Endothelial cell (in vitro differentiated cells): ENCODE measurements around the gene LETM1. TPM values are rescaled to one million over a fixed set of nuclear protein-coding genes. Genes with fewer than 3 reads are reported as not detected.

Source experiments
- DNase-seq: peaks from one replicate; pipeline ENCODE4 v3.0.0; 2021; ENCODE audit warnings: low spot score
- H3K27ac Mint-ChIP-seq: one replicate; pipeline ENCODE4 v1.8.0; 2021; ENCODE audit warnings: mixed read lengths, inconsistent platforms; ENCODE audit not compliant: unreplicated experiment
- H3K27me3 Mint-ChIP-seq: one replicate; pipeline ENCODE4 v1.8.0; 2021; ENCODE audit warnings: mild to moderate bottlenecking, moderate library complexity, mixed read lengths, inconsistent platforms; ENCODE audit not compliant: unreplicated experiment
- H3K36me3 Mint-ChIP-seq: one replicate; pipeline ENCODE4 v1.8.0; 2021; ENCODE audit warnings: mild to moderate bottlenecking, low read depth, mixed read lengths, inconsistent platforms; ENCODE audit not compliant: unreplicated experiment
- H3K4me1 Mint-ChIP-seq: one replicate; pipeline ENCODE4 v1.8.0; 2021; ENCODE audit warnings: mild to moderate bottlenecking, mixed read lengths, inconsistent platforms; ENCODE audit not compliant: unreplicated experiment
- H3K4me3 Mint-ChIP-seq: one replicate; pipeline ENCODE4 v1.8.0; 2021; ENCODE audit warnings: mild to moderate bottlenecking, mixed read lengths, inconsistent platforms; ENCODE audit not compliant: unreplicated experiment
- H3K9me3 Mint-ChIP-seq: one replicate; pipeline ENCODE4 v1.8.0; 2021; ENCODE audit warnings: mixed read lengths, inconsistent platforms; ENCODE audit not compliant: unreplicated experiment
- total RNA-seq: library from RNA; stranded (reverse); fragmentation: NEBNext Ultra II Directional; extraction: Animal tissue kit (Norgen Biotek cat#: 25700); gene quantifications from one replicate; pipeline ENCODE4 v1.2.1, GENCODE V29; 2021; ENCODE audit not compliant: unreplicated experiment
- TF ChIP-seq, protein P1 (sequence below): fragments of 200-600 bp; sonication (generic); IDR thresholded peaks from one replicate; pipeline ENCODE4 v1.5.0; 2021; ENCODE audit warnings: antibody characterized with exemption; ENCODE audit not compliant: unreplicated experiment

Gene LETM1
- total RNA-seq, 1 donor from 2014 or later: 37.1 TPM

DNA sequence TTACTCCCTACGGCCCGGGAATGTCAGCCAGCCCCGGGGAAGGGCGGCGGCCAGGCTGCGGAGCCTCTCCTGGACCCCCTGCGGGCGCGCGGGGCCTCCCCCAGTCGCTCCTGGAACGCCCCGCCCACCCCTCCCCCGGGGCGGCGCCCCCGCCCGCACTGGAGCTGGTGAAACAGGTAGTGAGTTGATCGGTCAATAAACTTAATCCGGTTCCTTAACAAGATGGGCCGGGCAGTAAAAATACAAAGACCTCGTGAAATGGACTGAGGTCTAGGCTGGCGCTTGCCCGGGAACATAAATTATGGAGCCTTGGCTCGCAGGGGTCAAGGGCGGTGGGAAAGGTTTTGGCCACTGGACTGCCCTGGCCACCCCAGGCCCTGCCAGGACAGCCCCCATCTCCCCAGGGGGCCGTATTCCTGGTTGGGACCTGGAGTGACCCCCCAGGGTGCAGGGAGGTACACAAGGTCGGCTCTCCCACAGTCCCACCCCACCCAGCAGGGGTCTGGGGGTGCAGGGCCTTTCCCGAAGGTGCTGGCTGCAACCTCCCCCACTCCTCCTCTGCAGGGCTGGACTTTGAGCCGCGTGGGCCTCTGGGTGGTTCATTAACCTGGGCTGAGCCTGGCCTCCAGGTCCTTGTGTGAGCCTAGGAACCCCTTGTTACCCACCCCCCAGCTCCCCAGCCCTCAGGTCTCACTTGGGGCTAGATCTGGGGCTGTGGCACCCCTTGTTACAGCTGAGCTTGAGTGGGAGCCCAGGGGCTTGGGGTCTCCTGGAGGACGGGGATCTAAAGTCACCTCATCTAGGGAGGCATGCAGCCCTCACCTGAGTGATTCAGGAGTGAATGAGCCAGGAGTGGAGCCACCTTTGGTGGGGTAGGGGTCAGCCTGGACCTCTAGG, 60.4 kb downstream of the LETM1 start:
- no peak for DNase-seq
- peaks cover 24% of the 10 kb centered on the region for H3K27me3 Mint-ChIP-seq
- H3K4me3 Mint-ChIP-seq: no peak overlapping the region
- no peaks in the 10 kb centered on the region for H3K4me1 Mint-ChIP-seq
- no peaks in the 10 kb centered on the region for H3K9me3 Mint-ChIP-seq
- peaks cover 3% of the 10 kb centered on the region for H3K36me3 Mint-ChIP-seq
- no peak overlapping the region for H3K27ac Mint-ChIP-seq
- TF ChIP-seq, protein P1, sequence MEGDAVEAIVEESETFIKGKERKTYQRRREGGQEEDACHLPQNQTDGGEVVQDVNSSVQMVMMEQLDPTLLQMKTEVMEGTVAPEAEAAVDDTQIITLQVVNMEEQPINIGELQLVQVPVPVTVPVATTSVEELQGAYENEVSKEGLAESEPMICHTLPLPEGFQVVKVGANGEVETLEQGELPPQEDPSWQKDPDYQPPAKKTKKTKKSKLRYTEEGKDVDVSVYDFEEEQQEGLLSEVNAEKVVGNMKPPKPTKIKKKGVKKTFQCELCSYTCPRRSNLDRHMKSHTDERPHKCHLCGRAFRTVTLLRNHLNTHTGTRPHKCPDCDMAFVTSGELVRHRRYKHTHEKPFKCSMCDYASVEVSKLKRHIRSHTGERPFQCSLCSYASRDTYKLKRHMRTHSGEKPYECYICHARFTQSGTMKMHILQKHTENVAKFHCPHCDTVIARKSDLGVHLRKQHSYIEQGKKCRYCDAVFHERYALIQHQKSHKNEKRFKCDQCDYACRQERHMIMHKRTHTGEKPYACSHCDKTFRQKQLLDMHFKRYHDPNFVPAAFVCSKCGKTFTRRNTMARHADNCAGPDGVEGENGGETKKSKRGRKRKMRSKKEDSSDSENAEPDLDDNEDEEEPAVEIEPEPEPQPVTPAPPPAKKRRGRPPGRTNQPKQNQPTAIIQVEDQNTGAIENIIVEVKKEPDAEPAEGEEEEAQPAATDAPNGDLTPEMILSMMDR: no peak

DNA sequence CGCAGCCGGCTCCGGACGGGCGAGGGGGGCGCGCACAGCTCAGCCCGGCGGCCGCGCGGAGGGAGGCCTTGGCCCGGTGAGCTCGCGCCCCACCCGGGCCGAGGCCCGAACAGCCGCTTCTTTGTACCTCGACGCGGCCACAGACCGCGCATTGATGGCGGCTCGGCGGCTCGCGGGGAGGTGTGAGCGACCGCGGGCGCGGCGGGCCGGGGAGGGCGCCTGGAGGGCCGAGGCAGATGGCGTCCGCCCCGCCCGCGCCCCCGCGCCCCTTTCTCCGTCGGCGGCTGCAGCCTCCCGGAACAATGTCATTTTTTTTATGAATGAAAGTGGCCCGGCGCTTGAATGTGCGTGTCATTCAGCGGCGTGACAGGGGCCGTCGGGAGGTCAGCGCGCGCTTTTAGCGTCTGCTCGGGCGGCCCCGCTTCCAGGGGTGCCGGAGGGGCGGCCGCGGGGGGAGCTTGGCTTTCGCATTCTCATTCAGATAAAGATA, 61.1 kb downstream of the LETM1 start:
- Mint-ChIP-seq H3K9me3 (no peaks in the 10 kb centered on the region), H3K4me1 (no peaks in the 10 kb centered on the region), H3K36me3 (peaks cover 3% of the 10 kb centered on the region), H3K4me3 (no peak overlapping the region), H3K27me3 (peaks cover 30% of the 10 kb centered on the region), H3K27ac (no peak overlapping the region)
- no peak for DNase-seq
- TF ChIP-seq, protein P1: no peak

DNA sequence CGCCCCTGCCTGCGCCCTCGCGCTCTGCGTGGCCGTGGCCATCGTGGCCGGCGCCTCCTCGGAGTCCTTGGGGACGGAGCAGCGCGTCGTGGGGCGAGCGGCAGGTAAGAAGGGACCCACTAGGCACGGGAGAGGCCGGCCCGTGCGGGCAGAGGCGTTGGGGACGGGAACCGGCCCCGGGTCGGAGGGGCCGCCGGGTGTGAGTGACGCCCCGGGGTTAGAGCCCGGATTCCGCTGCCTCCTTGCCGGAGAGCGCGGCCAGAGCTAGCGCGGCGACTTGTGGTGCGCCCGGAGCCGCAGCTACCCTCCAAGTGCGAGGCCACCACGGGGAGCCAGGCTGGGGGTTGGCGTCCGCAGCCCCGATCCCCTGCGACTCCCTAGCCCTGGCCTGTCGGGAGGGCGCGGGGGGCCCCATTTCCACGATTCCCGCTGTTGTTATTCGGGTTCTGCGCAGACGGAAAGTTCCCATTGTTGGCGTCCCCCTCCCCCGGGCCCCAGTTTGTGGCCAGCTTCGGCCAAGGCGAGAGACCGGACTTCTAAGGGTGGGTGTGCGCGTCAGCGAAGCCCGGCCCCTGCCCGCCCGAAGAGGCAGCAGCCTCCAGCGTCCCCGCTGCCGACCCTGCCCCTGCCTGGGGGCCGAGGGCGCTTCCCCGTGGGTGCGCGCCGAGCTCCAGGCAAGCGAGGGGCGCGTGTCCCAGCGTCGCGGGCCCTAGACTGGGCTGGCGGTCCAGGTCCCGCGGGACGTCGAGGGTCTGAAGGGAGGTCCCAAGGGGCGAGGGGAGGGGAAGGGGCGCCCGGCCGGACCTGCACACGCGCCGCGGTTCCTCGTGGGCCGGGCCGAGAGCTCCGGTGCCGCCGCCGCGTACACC, 61.8 kb downstream of the LETM1 start:
- no peak for DNase-seq
- no peak overlapping the region for H3K4me3 Mint-ChIP-seq
- TF ChIP-seq, protein P1: no peak
- no peaks in the 10 kb centered on the region for H3K4me1 Mint-ChIP-seq
- H3K36me3 Mint-ChIP-seq: peaks cover 3% of the 10 kb centered on the region
- H3K27me3 Mint-ChIP-seq: peaks cover 30% of the 10 kb centered on the region
- H3K9me3 Mint-ChIP-seq: no peaks in the 10 kb centered on the region
- H3K27ac Mint-ChIP-seq: no peak overlapping the region

DNA sequence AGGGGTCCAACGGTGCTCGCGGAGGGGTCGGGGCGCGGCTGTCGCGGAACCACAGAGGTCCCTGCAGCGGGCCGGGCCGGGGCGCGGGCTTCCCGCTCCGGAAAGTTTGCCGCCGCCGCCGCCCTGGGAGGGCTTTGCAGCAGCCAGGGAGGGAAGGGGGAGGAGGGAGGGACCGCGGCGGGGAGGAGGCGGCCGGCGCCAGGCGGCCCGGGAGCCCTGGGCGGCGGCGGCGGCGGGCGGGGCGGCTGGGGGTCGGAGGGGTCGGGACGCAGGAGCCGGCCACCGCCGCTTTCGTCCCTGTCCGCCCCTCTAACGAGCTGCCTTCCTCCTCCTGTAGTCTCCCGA, 62.5 kb downstream of the LETM1 start:
- no peaks in the 10 kb centered on the region for H3K4me1 Mint-ChIP-seq
- H3K4me3 Mint-ChIP-seq: no peak overlapping the region
- H3K27ac Mint-ChIP-seq: no peak overlapping the region
- no peaks in the 10 kb centered on the region for H3K36me3 Mint-ChIP-seq
- H3K9me3 Mint-ChIP-seq: no peaks in the 10 kb centered on the region
- peaks cover 28% of the 10 kb centered on the region for H3K27me3 Mint-ChIP-seq
- TF ChIP-seq, protein P1: no peak
- DNase-seq: peak; percentile 31
